A673 (cell line): Measurements from ENCODE around the gene NKD2.

ENCODE experiments used
- EZH2 ChIP-seq: fragments of 200-600 bp; sonication (generic); IDR thresholded peaks from 2 replicates; pipeline ENCODE4 v1.6.1; 2017; ENCODE audit warnings: borderline replicate concordance, low read depth, mild to moderate bottlenecking, mixed read lengths, antibody characterized with exemption, low read length; ENCODE audit not compliant: poor library complexity, severe bottlenecking
- TF ChIP-seq, protein P1 (sequence below): fragments of 300-800, 200-600 bp; sonication (generic); conservative IDR thresholded peaks from 2 replicates; pipeline ENCODE4 v1.5.1; 2017; ENCODE audit warnings: low read depth, mild to moderate bottlenecking, antibody characterized with exemption, low read length, moderate library complexity, mixed read lengths

DNA sequence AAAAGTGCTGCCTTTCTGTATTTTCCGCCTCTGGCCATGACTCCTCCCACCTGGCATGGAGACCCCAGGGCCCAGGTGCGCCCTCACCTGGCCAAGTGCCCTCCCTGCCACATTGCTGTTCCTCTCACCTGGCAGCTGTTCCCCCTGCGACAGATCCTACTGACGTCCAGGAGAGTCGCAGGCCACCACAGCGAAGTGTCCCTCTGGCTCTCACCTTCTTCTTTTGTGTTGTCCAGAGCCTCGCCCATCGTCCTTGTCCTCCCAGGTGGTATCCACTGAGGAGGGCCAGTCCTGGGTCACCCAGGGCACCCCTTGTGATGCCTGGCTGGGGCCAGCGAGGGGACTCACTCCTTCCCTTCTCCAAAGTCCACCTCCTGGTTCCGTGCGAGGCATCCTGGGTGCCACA lies 2.6 kb downstream of the NKD2 start:
- TF ChIP-seq, protein P1, sequence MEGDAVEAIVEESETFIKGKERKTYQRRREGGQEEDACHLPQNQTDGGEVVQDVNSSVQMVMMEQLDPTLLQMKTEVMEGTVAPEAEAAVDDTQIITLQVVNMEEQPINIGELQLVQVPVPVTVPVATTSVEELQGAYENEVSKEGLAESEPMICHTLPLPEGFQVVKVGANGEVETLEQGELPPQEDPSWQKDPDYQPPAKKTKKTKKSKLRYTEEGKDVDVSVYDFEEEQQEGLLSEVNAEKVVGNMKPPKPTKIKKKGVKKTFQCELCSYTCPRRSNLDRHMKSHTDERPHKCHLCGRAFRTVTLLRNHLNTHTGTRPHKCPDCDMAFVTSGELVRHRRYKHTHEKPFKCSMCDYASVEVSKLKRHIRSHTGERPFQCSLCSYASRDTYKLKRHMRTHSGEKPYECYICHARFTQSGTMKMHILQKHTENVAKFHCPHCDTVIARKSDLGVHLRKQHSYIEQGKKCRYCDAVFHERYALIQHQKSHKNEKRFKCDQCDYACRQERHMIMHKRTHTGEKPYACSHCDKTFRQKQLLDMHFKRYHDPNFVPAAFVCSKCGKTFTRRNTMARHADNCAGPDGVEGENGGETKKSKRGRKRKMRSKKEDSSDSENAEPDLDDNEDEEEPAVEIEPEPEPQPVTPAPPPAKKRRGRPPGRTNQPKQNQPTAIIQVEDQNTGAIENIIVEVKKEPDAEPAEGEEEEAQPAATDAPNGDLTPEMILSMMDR: peak; percentile 50
- no peak for TF ChIP-seq EZH2
